GM15510 (cell line): ENCODE results near the gene GDF3.

Experiments used
- POLR2A ChIP-seq: IDR thresholded peaks from 3 replicates; pipeline ENCODE4 v1.6.1; 2011; ENCODE audit warnings: borderline replicate concordance; ENCODE audit not compliant: insufficient read length; ENCODE audit errors: extremely low read depth

The GDF3 gene

GRCh38 chr12:7695566-7696197 is at the start of gene GDF3:
GDF3 (minus strand) TSS chr12:7695775; CDS start chr12:7695728, 47 bp downstream.
- TF ChIP-seq POLR2A = no peak

- no peak for TF ChIP-seq POLR2A
These were observed 37.4 kb upstream of the GDF3 start for GRCh38 chr12:7732993-7733392.

- no peak for TF ChIP-seq POLR2A
These were observed 35.9 kb upstream of the GDF3 start for GRCh38 chr12:7731486-7731885.

- no peak for TF ChIP-seq POLR2A
These were observed 34.2 kb upstream of the GDF3 start for GRCh38 chr12:7729746-7730145.

- no peak for TF ChIP-seq POLR2A
These were observed 28.4 kb upstream of the GDF3 start for GRCh38 chr12:7723926-7724325.

- no peak for TF ChIP-seq POLR2A
These were observed 24.6 kb upstream of the GDF3 start for GRCh38 chr12:7719946-7720730.

- no peak for TF ChIP-seq POLR2A
These were observed 20.8 kb upstream of the GDF3 start for GRCh38 chr12:7716381-7716780.

- no peak for TF ChIP-seq POLR2A
These were observed 17.4 kb upstream of the GDF3 start for GRCh38 chr12:7712841-7713442.

GRCh38 chr12:7711133-7711532 is 15.6 kb upstream of the GDF3 start, which contains the start of gene DPPA3:
DPPA3 (plus strand) TSS chr12:7711433; CDS start chr12:7711571, 138 bp downstream.
- TF ChIP-seq POLR2A = no peak

- no peak for TF ChIP-seq POLR2A
These were observed 14.5 kb upstream of the GDF3 start for GRCh38 chr12:7709969-7710675.

GRCh38 chr12:7705846-7706245 is 10.3 kb upstream of the GDF3 start:
- TF ChIP-seq POLR2A = no peak

- TF ChIP-seq POLR2A = no peak
These were observed 376 bp downstream of the GDF3 start for GRCh38 chr12:7695237-7695560.

GRCh38 chr12:7694556-7695236 is 879 bp downstream of the GDF3 start:
- no peak for TF ChIP-seq POLR2A

GRCh38 chr12:7693793-7694192 is 1.8 kb downstream of the GDF3 start:
- no peak for TF ChIP-seq POLR2A
